Measurements from ENCODE around the gene CDCA5. TPM values are rescaled to one million over a fixed set of nuclear protein-coding genes. Genes with fewer than 3 reads are reported as not detected.
A peak's percentile ranks its signal among the peaks of the same experiment; 100 is the strongest.

CDCA5 gene
- total RNA-seq, 1 experiment from 2014 or later, result 72.1 TPM

DNA sequence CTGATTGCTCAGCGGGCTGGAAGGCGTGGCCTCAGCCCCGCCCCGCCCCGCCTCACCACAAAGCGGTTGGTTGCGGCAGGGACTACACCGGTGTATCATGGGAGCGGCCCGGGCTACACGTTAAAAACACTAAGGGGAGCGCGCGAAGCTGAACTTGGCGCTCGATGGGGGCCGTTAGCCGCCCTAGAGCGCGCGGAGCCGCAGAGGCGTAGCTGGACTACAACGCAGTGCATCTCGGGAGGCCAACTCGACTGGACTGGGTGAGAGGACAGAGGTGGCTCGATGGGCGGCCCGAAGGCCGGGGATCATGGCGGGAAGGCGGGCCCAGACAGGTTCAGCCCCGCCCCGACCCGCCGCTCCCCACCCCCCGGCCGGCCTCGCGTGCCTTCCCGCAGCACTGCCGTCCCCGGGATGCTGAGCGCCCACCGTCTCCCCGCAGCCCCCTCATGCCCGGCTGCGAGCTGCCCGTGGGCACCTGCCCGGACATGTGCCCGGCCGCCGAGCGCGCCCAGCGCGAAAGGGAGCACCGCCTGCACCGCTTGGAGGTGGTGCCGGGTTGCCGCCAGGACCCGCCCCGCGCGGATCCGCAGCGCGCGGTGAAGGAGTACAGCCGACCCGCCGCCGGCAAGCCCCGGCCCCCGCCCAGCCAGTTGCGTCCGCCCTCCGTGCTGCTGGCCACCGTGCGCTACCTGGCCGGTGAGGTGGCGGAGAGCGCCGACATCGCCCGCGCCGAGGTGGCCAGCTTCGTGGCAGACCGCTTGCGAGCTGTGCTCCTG lies 42.8 kb downstream of the CDCA5 start, which contains the start of gene SAC3D1:
TSS of gene SAC3D1 (plus strand) at position 364 of the 776 bp plus-strand sequence. CDS start at position 447, 83 bp downstream.
- peak within 1 kb of the TSS; percentile 92 for H3K4me2 ChIP-seq (ENCODE audit: low read length)
- ChIA-PET RAD21 (ENCODE audit: low non-redundant PET in 1 of 2, low total read pairs in 2 of 2, uncharacterized antibody in 2 of 2, unreplicated experiment in 2 of 2) (no interaction called here), POLR2A (interaction anchor here (0.9 to 1.7 kb wide), 3 partner anchors 10 to 71 kb away, joined by 4 to 5 read pairs (median 5); partner anchors contain the start of gene TM7SF2), CTCF (interaction anchor here (1.6 to 1.7 kb wide), 2 partner anchors 27 kb away, joined by 4 to 9 read pairs; partner anchors contain the start of gene ARL2)
- no peaks in the 10 kb centered on the region for H3K9me3 ChIP-seq (ENCODE audit: control insufficient read depth in 1 of 2, insufficient read depth in 1 of 2, low read depth in 1 of 2, low read length in 2 of 2)
- no peak within 1 kb of the TSS for H2AFZ ChIP-seq (ENCODE audit: low read depth, low read length, poor library complexity, severe bottlenecking)
- H3K27me3 ChIP-seq (ENCODE audit: insufficient read depth, low read length), result no peaks in the 10 kb centered on the region
- H3K27ac ChIP-seq (ENCODE audit: low read depth, low read length), result peak within 1 kb of the TSS; percentile 97
- H3K4me3 ChIP-seq (replicated peaks in 1 of 2; ENCODE audit: low read depth in 1 of 2, low read length in 2 of 2), result peak within 1 kb of the TSS; percentile 83 to 92
- H3K79me2 ChIP-seq (ENCODE audit: insufficient read depth, low read length), result peaks cover 25% of the 10 kb centered on the region
- intact Hi-C loops (cut with micrococcal nuclease), result loop anchor here (5.0 kb wide), 1 partner anchor 41 kb away; the partner anchor contains the start of genes CDCA5 and ZFPL1
- no TSS peak for BruUV-seq (replicated peaks)
- no peaks in the 10 kb centered on the region for H3K9me2 ChIP-seq (ENCODE audit: insufficient read depth)
- ATAC-seq (peak; percentile 91), DNase-seq (ENCODE audit: low read depth, low spot score) (peak; percentile 95)
- no peaks in the 10 kb centered on the region for H4K20me1 ChIP-seq (ENCODE audit: insufficient read depth)
- peaks cover 2 to 8% of the 10 kb centered on the region in 2 experiments; a peak in 2 of 4 replicates for H3K36me3 ChIP-seq (ENCODE audit: control insufficient read depth in 1 of 2, insufficient read depth in 2 of 2, low read length in 2 of 2)
- H3K9ac ChIP-seq (ENCODE audit: low read length), result peak within 1 kb of the TSS; percentile 91
- H3K4me1 ChIP-seq (ENCODE audit: control insufficient read depth in 1 of 2, insufficient read depth in 2 of 2, low read length in 2 of 2), result peaks cover 32 to 38% of the 10 kb centered on the region in 2 experiments
- no peak for TF ChIP-seq EZH2phosphoT487 (IDR thresholded peaks at IDR 0.05; ENCODE audit: borderline replicate concordance)
- TF ChIP-seq, protein P1, sequence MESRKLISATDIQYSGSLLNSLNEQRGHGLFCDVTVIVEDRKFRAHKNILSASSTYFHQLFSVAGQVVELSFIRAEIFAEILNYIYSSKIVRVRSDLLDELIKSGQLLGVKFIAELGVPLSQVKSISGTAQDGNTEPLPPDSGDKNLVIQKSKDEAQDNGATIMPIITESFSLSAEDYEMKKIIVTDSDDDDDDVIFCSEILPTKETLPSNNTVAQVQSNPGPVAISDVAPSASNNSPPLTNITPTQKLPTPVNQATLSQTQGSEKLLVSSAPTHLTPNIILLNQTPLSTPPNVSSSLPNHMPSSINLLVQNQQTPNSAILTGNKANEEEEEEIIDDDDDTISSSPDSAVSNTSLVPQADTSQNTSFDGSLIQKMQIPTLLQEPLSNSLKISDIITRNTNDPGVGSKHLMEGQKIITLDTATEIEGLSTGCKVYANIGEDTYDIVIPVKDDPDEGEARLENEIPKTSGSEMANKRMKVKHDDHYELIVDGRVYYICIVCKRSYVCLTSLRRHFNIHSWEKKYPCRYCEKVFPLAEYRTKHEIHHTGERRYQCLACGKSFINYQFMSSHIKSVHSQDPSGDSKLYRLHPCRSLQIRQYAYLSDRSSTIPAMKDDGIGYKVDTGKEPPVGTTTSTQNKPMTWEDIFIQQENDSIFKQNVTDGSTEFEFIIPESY (IDR thresholded peaks at IDR 0.05; ENCODE audit: extremely low read depth, insufficient replicate concordance, low read length), result no peak
- TF ChIP-seq, protein P2, sequence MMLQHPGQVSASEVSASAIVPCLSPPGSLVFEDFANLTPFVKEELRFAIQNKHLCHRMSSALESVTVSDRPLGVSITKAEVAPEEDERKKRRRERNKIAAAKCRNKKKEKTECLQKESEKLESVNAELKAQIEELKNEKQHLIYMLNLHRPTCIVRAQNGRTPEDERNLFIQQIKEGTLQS (IDR thresholded peaks at IDR 0.05), result no peak
- peak; percentile 40; the same call in 1 of the 2 replicates for TF ChIP-seq SIN3A (IDR thresholded peaks at IDR 0.05; ENCODE audit: low read depth)
- TF ChIP-seq RAD21 (IDR thresholded peaks at IDR 0.05; ENCODE audit: low read depth), result no peak
- no peak for TF ChIP-seq CEBPB (IDR thresholded peaks at IDR 0.05; ENCODE audit: low read depth)
- peak; percentile 78 for TF ChIP-seq POLR2AphosphoS5 (IDR thresholded peaks at IDR 0.05; ENCODE audit: low read depth, low read length)
- TF ChIP-seq, protein P3, sequence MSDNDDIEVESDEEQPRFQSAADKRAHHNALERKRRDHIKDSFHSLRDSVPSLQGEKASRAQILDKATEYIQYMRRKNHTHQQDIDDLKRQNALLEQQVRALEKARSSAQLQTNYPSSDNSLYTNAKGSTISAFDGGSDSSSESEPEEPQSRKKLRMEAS (IDR thresholded peaks at IDR 0.05), result peak; percentile 84
- peak; percentile 8 for TF ChIP-seq TCF7L2 (IDR thresholded peaks at IDR 0.05; ENCODE audit: borderline replicate concordance, extremely low read depth, insufficient read depth, insufficient read length)
- TF ChIP-seq, protein P4, sequence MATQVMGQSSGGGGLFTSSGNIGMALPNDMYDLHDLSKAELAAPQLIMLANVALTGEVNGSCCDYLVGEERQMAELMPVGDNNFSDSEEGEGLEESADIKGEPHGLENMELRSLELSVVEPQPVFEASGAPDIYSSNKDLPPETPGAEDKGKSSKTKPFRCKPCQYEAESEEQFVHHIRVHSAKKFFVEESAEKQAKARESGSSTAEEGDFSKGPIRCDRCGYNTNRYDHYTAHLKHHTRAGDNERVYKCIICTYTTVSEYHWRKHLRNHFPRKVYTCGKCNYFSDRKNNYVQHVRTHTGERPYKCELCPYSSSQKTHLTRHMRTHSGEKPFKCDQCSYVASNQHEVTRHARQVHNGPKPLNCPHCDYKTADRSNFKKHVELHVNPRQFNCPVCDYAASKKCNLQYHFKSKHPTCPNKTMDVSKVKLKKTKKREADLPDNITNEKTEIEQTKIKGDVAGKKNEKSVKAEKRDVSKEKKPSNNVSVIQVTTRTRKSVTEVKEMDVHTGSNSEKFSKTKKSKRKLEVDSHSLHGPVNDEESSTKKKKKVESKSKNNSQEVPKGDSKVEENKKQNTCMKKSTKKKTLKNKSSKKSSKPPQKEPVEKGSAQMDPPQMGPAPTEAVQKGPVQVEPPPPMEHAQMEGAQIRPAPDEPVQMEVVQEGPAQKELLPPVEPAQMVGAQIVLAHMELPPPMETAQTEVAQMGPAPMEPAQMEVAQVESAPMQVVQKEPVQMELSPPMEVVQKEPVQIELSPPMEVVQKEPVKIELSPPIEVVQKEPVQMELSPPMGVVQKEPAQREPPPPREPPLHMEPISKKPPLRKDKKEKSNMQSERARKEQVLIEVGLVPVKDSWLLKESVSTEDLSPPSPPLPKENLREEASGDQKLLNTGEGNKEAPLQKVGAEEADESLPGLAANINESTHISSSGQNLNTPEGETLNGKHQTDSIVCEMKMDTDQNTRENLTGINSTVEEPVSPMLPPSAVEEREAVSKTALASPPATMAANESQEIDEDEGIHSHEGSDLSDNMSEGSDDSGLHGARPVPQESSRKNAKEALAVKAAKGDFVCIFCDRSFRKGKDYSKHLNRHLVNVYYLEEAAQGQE (IDR thresholded peaks at IDR 0.05; ENCODE audit: low read depth), result no peak
- TF ChIP-seq, protein P5, sequence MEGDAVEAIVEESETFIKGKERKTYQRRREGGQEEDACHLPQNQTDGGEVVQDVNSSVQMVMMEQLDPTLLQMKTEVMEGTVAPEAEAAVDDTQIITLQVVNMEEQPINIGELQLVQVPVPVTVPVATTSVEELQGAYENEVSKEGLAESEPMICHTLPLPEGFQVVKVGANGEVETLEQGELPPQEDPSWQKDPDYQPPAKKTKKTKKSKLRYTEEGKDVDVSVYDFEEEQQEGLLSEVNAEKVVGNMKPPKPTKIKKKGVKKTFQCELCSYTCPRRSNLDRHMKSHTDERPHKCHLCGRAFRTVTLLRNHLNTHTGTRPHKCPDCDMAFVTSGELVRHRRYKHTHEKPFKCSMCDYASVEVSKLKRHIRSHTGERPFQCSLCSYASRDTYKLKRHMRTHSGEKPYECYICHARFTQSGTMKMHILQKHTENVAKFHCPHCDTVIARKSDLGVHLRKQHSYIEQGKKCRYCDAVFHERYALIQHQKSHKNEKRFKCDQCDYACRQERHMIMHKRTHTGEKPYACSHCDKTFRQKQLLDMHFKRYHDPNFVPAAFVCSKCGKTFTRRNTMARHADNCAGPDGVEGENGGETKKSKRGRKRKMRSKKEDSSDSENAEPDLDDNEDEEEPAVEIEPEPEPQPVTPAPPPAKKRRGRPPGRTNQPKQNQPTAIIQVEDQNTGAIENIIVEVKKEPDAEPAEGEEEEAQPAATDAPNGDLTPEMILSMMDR (IDR thresholded peaks at IDR 0.05 in 2 of 3, conservative IDR thresholded peaks at IDR 0.05 in 1 of 3; ENCODE audit: borderline replicate concordance in 1 of 3, insufficient read depth in 1 of 3, low read depth in 2 of 3, low read length in 2 of 3), result no peak
- no peak for TF ChIP-seq JUND (IDR thresholded peaks at IDR 0.05)
- TF ChIP-seq FOSL1 (IDR thresholded peaks at IDR 0.05; ENCODE audit: low read depth), result no peak
- TF ChIP-seq SRF (IDR thresholded peaks at IDR 0.05; ENCODE audit: low read depth), result no peak
- TF ChIP-seq ELF1 (IDR thresholded peaks at IDR 0.05; ENCODE audit: borderline replicate concordance, low read depth), result no peak
- TF ChIP-seq POLR2A (IDR thresholded peaks at IDR 0.05; ENCODE audit: borderline replicate concordance, extremely low read depth, insufficient read depth, insufficient read length), result peak; percentile 12
- no peak for TF ChIP-seq ZNF274 (IDR thresholded peaks at IDR 0.05; ENCODE audit: low read depth, low read length)
- no peak for TF ChIP-seq CBX3 (IDR thresholded peaks at IDR 0.05; ENCODE audit: low read depth)
- TF ChIP-seq SP1 (IDR thresholded peaks at IDR 0.05; ENCODE audit: low read depth), result peak; percentile 60
